ENCODE measurements around the gene OGFRL1.
"Not testable (repeated sequence)": the region's sequence is repeated elsewhere in the genome, so short reads cannot be mapped to it uniquely, and the experiment has no call there.

Gene OGFRL1

DNA sequence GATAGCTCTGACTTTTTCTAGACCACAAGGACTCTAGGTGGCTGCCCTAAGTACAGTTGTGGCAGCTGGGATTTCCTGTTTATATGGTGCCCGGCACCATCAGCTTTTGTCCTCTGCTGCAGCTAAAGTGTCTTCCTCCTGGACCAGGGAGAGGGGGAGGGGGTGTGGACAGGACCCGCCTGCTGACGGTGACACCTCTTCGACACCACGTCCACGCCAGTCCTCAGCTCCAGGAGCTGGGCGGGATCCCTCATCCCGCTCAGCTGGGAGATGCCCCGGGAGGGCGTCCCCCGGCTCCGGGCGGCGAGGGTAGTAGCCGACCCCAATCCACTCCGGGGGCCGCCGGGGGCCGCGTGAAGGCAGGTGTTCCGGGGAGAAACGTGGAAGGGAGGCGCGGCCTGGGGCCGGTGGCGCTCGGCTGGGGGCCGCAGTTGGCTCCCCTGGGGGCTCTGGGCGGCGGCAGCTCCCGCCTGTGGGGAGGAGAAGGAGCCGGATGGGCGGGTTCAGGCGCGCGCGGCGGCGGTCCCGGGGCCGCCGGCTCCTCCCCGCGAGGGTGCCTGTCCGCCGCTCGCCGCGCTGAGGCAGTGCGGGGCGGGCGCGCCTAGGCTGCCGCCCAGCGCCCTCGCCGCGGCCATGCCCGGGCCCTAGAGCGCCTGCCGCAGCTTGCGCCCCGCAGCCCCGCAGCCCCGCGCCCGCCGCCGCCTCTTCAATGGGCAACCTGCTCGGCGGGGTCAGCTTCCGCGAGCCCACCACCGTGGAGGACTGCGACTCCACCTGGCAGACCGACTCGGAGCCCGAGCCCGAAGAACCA, at the start of gene OGFRL1:
OGFRL1 (plus strand) TSS at position 584 of the 811 bp plus-strand sequence; CDS start at position 710, 126 bp downstream.
- DNase-seq: peak; percentile 68 to 72

DNA sequence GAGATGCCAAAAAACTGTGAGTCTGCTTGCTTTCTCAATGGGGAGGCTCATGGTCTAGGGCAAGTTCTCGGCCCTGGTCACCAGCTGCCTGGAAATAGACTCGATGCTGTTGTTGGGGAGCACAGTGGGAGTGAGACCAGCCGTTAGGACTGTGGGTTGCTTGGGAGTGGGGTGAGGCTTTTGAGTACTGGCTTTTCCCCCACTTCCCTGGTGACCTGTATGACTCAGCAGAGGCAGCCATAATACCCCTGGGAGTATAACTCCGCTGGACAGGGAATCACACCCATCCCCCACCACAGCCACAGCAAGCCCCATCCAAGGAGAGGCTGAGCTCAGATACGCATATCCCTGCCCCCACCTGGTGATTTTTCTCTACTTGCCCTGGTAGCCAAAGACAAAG, 48.9 kb upstream of the OGFRL1 start:
- no peak for DNase-seq

DNA sequence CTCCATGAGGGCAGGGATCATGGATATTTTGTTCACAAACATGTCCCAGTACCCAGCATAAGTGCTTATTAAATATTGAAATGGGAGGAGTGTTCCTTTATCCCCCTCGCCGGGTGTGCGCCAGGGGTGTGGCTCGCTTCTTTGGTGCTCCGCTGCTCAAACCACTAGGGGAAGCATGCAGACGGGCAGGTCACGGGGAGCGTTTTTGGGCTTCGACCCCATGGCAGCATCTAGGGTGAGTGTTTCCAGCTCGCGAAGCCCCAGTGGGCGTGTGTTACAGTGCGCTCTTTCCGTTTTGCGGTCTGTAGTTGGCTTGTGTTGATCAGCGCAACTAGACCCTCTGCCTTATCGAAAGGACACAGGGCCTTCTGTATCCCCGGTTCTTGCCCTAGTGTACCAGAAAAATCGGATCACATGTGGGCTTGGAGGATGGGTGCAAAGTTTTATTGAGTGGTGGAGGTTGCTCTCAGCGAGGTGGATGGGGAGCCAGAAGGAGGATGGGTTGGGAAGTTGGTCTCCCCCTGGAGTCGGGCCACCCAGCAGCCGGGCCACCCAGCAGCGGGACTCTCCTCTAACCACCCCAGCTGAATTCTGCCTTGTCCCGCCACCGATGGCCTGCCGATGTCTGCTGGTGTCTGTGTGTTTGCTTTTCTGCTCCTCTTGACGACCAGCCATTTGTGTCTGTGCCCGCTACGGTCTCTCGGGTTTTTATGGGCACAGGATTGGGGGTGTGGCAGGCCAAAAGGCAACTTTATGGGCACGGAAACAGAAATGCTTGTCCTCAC, 43.2 kb upstream of the OGFRL1 start:
- no peak for DNase-seq

DNA sequence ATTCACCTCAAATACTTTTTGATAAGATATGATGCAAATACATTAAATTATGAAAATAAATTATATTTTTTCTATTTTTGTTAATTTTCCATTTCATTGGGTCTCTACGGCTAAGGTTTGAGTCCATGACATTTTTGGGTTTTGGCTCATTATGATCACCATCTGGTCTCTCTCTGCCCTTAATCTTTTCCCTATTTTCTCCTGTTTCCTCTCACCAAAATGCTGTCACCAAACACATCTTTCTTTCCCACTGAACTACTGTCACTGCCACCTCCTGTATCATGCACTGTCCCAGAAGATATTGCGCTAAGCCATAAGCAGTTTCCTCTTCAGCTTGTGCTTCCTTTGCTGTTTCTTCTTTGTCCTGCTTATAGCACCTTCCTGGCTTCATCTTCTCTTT, 42.0 kb upstream of the OGFRL1 start:
- no peak for DNase-seq

DNA sequence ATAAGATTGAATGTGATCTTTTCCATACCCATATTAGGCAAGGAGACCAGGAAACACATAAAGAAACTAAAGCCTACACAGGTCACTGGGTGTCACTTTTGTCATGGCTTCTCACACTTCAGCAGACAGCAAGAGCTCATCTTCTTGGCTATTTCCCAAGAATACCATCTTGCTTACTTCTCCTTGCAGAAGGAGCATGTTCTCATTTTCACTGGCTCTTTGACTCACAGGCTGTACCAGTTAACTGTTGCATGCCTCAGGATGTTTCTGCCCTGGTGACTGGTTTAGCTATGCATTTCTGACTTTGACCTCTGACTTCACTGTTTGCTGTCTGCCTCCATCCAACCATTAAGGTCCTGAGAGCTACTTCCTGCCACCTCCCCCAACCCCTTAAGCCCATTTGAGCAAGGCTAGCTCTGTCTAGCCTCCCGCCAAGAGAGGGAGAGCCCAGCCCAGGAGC, 40.3 kb upstream of the OGFRL1 start:
- peak; percentile 57 to 95 for DNase-seq

DNA sequence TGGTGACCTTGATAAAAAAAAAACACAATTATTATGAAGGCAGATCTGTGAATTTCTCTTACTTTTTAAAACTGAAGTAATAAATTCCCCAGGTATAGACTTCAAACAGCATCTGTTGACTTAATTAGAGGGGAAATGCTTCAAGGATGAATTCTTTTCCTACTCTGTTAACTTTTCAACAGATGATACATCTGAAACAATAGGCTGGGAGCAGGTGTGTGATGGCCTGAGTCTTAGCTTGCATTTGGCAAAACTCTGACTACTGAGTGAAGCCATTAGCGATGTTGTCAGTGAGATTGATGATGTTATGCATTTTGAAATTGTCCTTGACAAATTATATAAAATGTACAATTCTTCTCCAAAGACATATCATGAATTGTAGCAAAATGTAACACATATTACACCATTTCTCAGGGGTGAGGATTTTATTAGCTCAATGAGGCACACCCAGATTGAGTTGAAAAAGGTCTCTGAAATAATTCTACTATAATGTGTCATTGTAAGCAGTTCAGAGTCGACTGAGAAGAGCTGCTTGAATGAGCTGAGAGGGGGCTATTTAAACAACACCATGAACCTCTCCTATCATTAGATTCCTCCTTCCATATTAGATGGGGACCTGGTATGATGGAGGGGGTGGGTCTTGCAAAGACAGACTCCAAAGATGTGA, 39.6 kb upstream of the OGFRL1 start:
- DNase-seq: no peak

DNA sequence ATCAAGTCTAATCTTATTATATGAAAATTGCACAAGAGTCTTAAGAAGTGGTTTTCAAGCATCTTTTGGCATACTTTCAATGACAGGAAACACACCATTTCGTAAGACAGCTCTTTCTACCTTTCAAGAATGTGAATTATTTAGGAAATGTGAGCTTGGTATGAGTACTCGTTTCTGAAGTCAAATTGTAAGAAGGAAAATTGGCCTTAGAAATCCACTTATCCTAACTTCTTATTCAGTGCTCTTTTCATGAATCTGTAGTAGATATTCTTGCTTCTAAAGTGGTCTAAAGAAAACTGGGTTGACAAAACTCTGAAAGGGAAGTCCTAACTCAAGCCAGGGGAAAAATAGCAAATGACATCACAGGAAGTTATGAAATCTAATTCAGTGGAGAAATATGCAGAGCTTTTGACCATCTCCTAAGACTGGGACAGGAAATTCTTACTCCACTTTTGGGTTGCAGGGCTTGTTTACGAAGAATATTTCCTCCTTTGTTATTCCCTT, 38.5 kb upstream of the OGFRL1 start:
- DNase-seq: peak; percentile 61 to 87

DNA sequence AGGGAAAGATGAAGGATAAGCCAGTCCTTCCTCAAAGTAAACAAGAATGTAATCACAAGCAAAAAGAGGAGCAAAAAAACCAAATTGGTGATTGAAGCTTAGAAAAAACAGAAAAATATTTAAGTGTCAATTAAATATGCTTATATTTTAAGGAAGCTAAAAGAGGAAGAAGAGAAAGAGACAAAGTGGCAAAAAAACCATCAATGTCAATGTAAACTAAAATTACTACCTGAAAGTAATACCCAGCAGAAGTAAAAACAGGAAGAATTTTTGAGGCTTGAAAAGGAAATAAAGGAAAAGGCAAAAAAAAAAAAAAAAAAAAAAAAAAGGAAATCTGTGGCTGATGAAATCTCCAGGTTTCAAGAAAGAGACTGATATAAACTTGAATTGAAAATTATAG, 36.2 kb upstream of the OGFRL1 start:
- DNase-seq: no peak

DNA sequence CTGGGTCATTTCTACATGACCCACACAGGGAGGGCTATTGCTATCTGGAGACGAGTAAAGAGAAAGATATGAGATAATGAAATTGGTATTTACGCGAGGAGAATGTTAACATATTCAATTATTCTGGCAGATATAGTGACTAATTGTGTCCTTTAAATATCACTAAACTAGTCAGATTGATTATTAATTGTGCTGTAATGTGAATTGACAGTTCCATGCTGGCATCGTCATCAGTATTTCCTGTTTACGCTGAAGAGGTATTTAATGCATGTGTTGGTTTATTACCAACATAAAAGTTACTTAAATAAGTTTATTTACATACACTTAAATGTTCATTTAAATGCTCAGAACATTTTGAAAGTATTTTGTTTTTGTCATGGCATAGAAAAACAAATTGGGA, 35.7 kb upstream of the OGFRL1 start:
- no peak for DNase-seq

DNA sequence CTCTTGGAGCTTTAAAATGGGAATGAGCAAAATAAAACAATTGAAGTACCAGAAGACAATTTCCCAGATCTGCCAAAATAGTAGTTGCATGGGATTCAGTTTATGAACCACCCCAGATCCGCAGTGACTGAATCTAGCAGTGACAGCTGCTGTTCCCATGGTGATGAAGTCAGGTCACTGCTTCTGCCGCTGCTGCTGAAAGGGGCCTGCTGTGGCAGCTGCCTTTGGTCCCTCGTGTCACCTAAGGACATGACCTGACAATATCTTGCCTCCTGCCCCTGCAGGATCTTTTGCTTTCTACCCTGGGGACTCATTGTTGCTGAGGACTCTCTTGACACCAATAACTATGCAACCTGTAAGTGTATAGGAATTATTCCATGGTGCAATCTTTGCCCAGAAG, 34.3 kb upstream of the OGFRL1 start:
- DNase-seq: no peak

DNA sequence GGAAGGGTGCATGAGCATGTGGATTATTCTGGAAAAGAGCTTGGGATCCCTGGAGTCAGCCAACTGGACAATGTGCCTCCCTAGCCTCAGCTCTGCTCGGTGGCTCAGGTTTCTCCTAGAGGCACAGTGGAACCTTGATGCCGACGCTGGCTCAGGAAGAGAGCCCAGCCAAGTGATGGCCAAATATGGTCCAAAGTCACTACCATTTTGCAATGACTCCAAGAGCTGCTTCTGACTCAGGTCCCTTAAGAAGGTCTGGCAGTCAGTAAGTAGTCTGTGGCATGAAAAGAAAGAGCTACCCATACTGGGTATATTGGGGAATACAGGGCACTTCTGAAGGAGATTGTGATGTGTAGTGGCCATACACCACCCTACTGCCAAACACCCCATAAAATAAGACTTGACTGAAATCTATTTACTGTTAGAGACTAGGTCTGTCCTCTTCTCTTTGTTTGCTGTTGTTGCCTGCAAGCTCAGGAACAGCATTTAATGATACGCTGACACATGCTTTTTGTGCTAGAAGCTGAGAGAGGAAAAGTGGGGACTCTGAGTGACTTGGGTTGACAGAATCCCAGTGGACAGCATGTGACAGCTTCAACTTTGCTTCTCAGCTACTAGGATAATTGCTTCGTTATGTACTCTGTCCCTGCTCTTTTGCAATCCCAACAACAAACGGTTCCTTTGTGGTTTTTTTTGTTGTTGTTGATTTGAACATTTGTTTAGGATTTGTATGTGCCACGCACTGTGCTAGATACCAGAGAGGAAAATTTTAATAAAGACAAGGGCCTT, 30.3 kb upstream of the OGFRL1 start:
- no peak for DNase-seq

DNA sequence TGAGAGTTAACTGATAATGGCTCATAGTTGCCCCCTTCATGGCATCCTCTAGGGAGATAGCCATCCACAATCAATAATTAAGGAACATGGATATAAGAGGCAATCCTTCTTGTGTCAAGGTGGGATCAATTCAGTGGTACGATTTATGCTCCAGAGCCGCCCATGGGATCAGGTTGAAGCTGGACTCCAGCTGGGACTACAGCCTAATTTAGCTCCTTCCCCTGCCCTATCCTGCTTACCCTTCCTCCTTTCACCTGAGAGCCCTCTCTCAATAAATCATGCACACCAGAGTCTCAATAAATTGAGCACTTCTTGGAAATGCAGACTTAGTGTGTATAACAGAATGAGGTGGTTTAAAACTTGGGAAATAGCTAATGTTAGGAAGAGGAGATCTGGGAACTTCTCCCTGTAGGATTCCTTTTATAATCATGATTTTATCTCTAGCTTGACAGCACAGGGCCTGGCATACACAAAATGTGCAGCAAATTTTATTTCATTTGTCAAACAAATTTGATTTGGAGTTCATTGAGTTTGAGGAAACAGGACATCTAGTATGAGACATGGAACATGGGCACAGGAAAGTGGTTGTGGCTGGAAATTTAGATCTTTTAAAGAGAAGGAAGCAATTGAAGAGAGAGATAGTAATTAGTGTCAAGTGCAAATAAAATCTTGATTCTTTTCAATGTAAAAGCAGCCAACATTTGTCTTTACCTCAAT, 28.6 kb upstream of the OGFRL1 start:
- DNase-seq: no peak

DNA sequence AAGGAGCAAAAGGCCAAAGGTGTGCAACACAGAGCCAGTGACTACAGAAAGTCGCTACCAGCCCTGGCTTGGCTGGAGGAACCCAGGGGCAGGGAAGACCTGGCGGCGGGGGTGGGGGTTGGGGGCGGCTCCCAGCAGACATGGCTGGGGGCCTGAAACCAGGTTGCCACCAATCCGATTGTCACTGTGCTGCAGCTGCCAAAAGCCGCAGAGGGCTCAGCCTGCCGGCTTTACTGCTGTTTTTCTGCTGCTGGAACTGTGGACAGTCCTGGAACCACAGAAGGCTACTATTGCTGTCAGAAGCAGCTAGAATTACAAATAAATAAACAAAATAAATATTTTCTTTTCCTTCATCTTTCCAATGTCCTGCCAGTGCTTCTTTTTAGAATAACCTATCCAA, 25.7 kb upstream of the OGFRL1 start:
- no peak for DNase-seq

DNA sequence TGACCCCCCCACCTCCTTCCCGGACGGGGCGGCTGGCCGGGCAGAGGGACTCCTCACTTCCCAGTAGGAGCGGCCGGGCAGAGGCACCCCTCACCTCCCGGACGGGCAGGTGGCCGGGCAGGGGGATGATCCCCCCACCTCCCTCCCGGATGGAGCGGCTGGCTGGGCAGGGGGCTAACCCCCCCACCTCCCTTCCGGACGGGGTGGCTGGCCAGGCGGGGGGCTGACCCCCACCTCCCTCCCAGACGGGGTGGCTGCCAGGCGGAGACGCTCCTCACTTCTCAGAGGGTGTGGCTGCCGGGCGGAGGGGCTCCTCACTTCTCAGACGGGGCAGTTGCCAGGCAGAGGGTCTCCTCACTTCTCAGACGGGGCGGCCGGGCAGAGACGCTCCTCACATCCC, 22.2 kb upstream of the OGFRL1 start:
- not testable (repeated sequence) for DNase-seq

DNA sequence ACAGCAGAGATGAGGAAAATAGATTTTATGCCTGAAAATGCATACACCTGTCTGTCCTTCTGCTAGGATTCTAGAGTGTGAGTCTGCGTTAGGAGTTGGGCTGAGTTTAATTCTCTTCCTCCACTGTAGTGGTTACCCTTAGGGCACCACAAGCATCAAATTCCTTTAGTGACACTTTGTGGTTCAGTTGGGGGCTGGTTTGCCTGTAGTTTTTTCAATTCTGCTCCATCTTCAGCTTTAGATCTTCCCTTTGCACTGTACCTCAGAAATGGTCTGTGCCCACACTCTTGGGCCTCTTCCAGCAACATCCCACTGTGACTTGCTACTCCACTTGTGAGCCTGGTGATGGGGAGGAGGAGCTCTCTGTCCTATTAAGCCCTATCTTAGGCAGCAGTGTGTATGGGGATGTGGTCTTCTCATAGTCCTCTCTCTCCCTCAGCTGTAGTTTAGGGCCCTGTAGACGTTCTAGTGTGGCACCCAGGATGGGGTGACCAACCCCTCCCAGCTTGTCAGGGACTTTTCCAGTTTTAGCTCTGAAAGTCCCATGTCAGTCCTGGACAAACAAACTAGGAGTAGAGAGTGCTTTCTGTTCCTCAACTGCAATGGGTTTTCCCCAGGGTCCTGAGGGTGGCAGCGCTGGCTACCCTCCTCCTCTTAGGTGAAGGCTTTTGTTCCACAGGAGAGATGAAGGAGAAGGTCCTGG, 19.7 kb upstream of the OGFRL1 start:
- no peak for DNase-seq

DNA sequence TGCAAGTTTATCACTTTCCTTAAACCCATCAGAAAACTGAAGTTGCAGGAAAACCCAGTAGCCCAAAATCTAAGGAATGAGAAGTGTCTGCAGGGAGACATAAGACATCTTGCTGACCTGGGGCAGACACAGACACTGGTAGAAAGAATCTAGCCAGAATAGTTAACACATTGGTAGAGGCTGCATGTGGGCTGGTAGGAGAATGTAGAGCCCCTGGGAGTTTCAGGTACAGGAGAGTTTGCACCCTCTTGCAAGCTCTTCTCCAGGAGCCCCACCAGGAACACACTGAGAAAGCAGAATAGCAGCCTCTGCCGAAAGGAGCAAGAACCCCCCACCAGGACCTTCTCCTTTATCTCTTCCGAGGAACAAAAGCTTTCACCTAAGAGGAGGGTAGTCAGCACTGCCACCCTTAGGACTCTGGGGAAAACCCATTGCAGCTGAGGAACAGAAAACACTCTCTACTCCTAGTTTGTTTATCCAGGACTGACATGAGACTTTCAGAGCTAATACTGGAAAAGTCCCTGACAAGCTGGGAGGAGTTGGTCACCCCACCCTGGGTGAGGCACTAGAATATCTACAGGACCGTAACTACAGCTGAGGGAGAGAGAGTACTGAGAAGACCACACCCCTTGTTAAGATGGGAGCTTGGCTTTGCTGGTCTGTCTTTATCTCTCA, 10.5 kb upstream of the OGFRL1 start:
- DNase-seq: no peak

DNA sequence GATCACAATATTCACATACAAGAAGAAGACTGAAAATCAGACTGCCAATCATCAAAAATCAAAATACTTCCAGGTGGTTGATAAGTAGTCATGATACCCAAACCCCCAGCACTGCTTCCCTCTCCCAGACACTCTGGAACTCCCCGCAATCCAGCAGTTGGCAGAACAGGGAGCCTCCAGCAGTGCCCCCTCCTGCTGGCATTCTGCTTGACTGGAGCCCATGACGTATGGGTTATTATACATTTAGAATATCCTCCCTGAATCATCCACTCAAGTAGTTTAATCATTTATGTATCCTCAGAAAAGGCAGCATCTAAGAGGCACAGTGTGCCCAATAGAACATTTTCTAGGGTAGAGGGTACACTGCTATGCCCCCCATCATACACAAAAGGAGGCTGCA, 9.3 kb upstream of the OGFRL1 start:
- DNase-seq: no peak

DNA sequence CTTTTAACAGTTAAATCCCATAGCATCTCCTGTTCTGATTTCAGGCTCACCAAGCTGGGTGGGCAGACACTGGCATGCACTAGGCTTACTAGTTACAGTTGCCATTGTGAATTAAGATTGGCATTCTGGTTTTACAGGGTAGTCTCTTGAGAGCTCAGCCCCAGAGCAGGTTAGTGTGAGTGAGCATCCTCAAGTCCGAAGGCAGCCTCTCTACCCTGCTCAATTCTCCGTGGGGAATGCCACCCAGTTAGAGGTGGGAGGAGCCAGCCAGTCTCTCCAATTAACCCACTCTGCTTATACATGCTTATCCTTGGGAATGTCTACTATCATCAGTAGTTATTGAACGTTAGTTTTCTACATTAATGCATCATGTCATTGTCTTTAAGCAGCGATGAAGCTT, 8.9 kb upstream of the OGFRL1 start:
- no peak for DNase-seq

DNA sequence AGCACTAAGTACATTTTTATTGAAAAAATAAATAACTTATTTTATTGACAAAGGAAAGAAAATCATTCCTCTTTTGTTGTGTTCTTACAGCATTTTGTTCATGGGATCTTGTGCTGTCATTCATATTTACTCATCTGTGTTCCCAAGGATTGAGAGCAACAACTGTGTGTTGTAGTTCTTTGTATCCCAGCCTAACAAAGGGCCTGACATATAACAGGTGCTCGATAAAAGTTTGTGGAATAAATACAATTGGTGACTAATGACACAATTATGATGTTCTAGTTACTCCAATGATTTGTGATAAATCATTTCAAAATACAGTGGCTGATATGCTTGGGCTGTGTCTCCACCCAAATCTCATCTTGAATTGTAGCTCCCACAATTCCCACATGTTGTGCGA, 7.9 kb upstream of the OGFRL1 start:
- DNase-seq: no peak

DNA sequence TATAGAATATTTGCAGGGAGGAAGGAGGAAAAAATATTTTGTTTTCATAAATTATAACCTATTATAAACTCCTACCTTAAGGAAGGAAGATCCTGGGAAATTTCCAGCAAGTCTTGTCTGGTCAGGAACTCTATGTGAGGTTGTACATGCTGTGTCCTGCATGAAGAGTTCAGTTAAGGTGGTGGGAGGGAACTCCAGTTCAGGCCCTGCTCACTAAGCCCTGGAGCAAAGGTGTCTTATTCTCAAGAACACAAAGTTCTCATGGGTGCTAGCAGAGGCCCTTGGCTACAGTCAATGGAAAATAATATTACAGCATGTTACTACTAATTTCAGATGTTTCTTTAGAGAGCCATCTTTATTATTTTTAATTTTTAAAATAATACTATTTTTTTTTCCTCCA, 3.8 kb upstream of the OGFRL1 start:
- no peak for DNase-seq

DNA sequence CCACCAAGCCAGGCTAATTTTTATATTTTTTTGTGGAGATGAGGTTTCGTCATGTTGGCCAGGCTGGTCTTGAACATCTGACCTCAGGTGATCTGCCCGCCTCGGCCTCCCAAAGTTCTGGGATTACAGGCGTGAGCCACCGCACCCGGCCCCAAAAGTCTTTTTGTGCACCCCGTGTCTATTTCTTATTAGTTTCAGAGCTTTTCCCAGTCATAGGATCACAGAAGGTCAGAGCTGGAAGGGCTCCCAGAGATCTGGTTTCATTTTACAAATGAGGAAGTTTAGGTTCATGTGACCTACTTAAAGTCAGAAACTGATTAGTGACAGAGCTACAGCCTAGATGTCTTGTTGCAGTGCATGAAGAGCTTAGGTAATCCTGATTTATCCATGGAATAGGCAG, 1.6 kb upstream of the OGFRL1 start:
- no peak for DNase-seq
